ENCODE data around the gene ACIN1. TPM values are rescaled to one million over a fixed set of nuclear protein-coding genes. Genes with fewer than 3 reads are reported as not detected.

Gene ACIN1
- total and polyA plus RNA-seq, 9 of the 15 experiments (the other 6 are each of a cell fraction or from before 2014, with no cell fraction given) = 5.0 to 196 (median 129) TPM

DNA sequence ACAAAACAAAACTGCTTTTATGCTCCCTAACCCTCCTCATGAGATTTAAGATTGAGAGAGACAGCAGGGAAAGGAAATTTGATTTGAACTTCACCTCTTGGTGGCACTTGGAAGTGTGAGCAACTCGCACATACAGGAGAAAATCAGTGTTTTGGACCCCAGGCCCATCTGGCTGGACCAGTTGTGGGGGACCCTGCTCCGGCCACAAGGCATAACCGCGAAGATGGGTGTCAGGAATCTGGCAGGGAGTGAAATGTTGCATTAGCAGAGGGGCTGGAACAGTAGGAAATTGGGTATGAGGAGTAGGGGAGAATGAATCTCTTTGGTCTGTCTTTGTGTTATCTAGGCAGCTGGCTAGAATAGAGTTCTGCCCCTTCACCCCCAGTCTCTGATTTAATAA is 8.6 kb upstream of the ACIN1 start:
- Histone ChIP-seq H3K36me3 (ENCODE audit: control insufficient read depth, insufficient read depth, low read length) (peaks cover 8% of the 10 kb centered on the region; the same call in 1 of the 3 replicates), H3K4me1 (replicated peaks in 1 of 2; ENCODE audit: control insufficient read depth in 2 of 2, insufficient read depth in 2 of 2, low read length in 2 of 2) (peaks cover 4 to 8% of the 10 kb centered on the region in 2 experiments; a peak in 4 of 5 replicates), H2AFZ (ENCODE audit: low read depth, low read length) (no peak overlapping the region), H3K9ac (ENCODE audit: insufficient read depth in 1 of 2, low read depth in 2 of 2, low read length in 2 of 2) (no peak overlapping the region), H3K27me3 (ENCODE audit: control insufficient read depth in 2 of 2, insufficient read depth in 2 of 2, low read length in 2 of 2) (no peaks in the 10 kb centered on the region), H4K20me1 (replicated peaks; ENCODE audit: control insufficient read depth, insufficient read depth, low read length) (no peaks in the 10 kb centered on the region), H3K27ac (ENCODE audit: extremely low read depth, low read depth, low read length) (no peak overlapping the region), H3K79me2 (ENCODE audit: control insufficient read depth, insufficient read depth, low read length) (peaks cover 6% of the 10 kb centered on the region; the same call in 1 of the 3 replicates), H3K4me2 (ENCODE audit: insufficient read depth, low read length) (no peak overlapping the region), H3K9me1 (ENCODE audit: control insufficient read depth, insufficient read depth, low read length) (no peaks in the 10 kb centered on the region), H3K4me3 (no peak overlapping the region), H3K9me3 (replicated peaks; ENCODE audit: control insufficient read depth, insufficient read depth, low read depth, low read length) (no peaks in the 10 kb centered on the region)
- no TSS peak for BruUV-seq (replicated peaks)
- ChIA-PET POLR2A (interaction anchor here (0.6 to 1.7 kb wide), 5 partner anchors 9 to 84 kb away, joined by 3 to 15 read pairs (median 4); partner anchors contain the start of genes ACIN1 and C14orf119), CTCF (ENCODE audit: low intra/inter-chr PET ratio) (interaction anchor here (1.7 kb wide), 1 partner anchor 34 kb away, joined by 4 read pairs; no protein-coding TSS in a partner anchor)
- intact Hi-C loops (cut with micrococcal nuclease) (no loop called here), in situ Hi-C loops (cut with MboI) (no loop called here)
- no peak for FAIRE-seq
- no peak for ATAC-seq
- 22% methylated on average over 4 of the region's 4 CpGs for WGBS (ENCODE audit: insufficient coverage, low coverage, missing lambda C conversion rate)
- TF ChIP-seq TCF7 (IDR thresholded peaks at IDR 0.05; ENCODE audit: borderline replicate concordance) (no peak), KDM1A (IDR thresholded peaks at IDR 0.05) (peak in 1 of 2 experiments; percentile 34; a peak in 1 of 4 replicates)
- DNase-seq (ENCODE audit: extremely low read depth in 1 of 4, low spot score in 3 of 4) = no peak

DNA sequence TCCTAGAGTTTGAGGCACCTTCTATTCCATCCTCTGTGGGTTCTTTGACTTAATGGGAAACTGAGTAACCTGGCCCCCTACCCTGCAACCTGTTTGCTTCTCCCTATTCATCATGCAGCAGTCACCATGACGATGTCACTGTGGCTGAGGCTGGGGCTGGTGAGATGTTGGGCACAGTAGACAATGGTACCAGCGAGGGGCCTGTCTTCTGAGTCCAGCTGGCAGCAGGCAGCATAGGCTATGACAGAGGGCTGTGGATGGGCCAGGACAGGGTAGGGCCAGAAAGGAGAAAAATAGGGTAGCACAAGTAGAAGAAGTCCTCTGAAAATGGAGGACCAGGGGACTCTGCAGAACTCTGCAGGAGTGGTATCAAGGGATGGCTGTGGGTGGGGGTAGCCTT is 7.9 kb upstream of the ACIN1 start:
- ATAC-seq = no peak
- no peak for TF ChIP-seq PHB (CRISPR knock-in tag; IDR thresholded peaks at IDR 0.05)
- TF ChIP-seq, protein P1, sequence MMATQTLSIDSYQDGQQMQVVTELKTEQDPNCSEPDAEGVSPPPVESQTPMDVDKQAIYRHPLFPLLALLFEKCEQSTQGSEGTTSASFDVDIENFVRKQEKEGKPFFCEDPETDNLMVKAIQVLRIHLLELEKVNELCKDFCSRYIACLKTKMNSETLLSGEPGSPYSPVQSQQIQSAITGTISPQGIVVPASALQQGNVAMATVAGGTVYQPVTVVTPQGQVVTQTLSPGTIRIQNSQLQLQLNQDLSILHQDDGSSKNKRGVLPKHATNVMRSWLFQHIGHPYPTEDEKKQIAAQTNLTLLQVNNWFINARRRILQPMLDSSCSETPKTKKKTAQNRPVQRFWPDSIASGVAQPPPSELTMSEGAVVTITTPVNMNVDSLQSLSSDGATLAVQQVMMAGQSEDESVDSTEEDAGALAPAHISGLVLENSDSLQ (IDR thresholded peaks at IDR 0.05) = 0 out of 2 replicates have a peak, but pooled peaks have one; percentile 37
- Histone ChIP-seq H3K9me1 (ENCODE audit: control insufficient read depth, insufficient read depth, low read length) (no peaks in the 10 kb centered on the region), H3K79me2 (ENCODE audit: control insufficient read depth, insufficient read depth, low read length) (peaks cover 14% of the 10 kb centered on the region), H3K9me3 (replicated peaks; ENCODE audit: control insufficient read depth, insufficient read depth, low read depth, low read length) (no peaks in the 10 kb centered on the region), H4K20me1 (replicated peaks; ENCODE audit: control insufficient read depth, insufficient read depth, low read length) (0 out of 2 replicates have a peak, but pooled peaks cover 4% of the 10 kb centered on the region), H3K36me3 (ENCODE audit: control insufficient read depth, insufficient read depth, low read length) (peaks cover 16% of the 10 kb centered on the region; the same call in 2 of the 3 replicates), H3K9ac (ENCODE audit: insufficient read depth in 1 of 2, low read depth in 2 of 2, low read length in 2 of 2) (no peak overlapping the region), H3K27ac (ENCODE audit: extremely low read depth, low read depth, low read length) (no peak overlapping the region), H3K4me2 (ENCODE audit: insufficient read depth, low read length) (no peak overlapping the region), H3K4me3 (no peak overlapping the region), H3K27me3 (ENCODE audit: control insufficient read depth in 2 of 2, insufficient read depth in 2 of 2, low read length in 2 of 2) (no peaks in the 10 kb centered on the region), H2AFZ (ENCODE audit: low read depth, low read length) (no peak overlapping the region), H3K4me1 (replicated peaks in 1 of 2; ENCODE audit: control insufficient read depth in 2 of 2, insufficient read depth in 2 of 2, low read length in 2 of 2) (peaks cover 5 to 10% of the 10 kb centered on the region in 2 experiments; a peak in 3 of 5 replicates)
- POLR2A ChIA-PET = interaction anchor here (0.7 kb wide), 2 partner anchors 108 to 762 kb away, joined by 3 read pairs; no protein-coding TSS in a partner anchor
- BruUV-seq (replicated peaks) = no TSS peak
- WGBS (ENCODE audit: insufficient coverage, low coverage, missing lambda C conversion rate) = 14% methylated on average over 2 of the region's 2 CpGs
- in situ Hi-C loops (cut with MboI) = no loop called here
- no peak for DNase-seq (ENCODE audit: extremely low read depth in 1 of 4, low spot score in 3 of 4)
- no peak for FAIRE-seq
- CTCF ChIA-PET (ENCODE audit: low intra/inter-chr PET ratio) = no interaction called here
- intact Hi-C loops (cut with micrococcal nuclease) = no loop called here

All from K562 (cell line).